NOMO-1 (cell line): ENCODE results near the gene SOCS6.

Experiments used
- DNase-seq, 2 experiments: peaks; one replicate each; lab custom pipeline; 2025; ENCODE audit not compliant: unreplicated experiment in 2 of 2; lab: John Stamatoyannopoulos, UW

SOCS6 gene

DNA sequence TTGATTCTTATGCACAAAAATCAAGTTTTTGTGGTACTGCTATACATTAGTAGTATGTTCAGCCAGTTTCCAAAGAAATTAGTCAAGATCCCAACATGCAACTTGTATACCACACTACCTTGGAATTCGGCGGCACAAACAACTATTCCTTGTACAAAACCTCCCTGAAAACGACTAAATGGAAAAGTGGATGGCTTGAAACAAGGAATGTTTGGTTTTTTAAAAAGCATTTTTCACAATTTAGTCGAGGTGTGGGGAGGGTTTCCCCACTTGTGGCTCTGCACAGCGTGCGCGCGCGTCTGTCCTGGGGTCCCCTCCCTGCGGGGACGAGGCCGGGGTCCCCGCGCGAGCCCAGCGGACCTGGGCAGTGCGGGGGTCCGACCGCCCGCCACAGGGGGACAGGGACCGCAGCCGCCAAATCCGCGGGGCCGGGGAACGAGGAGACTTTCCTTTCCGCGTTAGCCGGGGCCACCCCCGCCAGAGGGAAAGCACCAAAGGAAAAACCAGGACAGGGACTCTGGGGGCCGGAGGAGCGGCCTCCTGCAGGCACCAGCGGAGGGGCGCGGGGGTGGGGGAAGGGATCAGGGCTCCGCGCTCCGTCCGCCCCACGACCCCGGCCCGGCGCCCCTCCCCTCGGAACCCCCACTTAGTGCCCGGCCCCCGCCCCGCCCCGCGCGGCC, 534 bp upstream of the SOCS6 start:
- no peak for DNase-seq

DNA sequence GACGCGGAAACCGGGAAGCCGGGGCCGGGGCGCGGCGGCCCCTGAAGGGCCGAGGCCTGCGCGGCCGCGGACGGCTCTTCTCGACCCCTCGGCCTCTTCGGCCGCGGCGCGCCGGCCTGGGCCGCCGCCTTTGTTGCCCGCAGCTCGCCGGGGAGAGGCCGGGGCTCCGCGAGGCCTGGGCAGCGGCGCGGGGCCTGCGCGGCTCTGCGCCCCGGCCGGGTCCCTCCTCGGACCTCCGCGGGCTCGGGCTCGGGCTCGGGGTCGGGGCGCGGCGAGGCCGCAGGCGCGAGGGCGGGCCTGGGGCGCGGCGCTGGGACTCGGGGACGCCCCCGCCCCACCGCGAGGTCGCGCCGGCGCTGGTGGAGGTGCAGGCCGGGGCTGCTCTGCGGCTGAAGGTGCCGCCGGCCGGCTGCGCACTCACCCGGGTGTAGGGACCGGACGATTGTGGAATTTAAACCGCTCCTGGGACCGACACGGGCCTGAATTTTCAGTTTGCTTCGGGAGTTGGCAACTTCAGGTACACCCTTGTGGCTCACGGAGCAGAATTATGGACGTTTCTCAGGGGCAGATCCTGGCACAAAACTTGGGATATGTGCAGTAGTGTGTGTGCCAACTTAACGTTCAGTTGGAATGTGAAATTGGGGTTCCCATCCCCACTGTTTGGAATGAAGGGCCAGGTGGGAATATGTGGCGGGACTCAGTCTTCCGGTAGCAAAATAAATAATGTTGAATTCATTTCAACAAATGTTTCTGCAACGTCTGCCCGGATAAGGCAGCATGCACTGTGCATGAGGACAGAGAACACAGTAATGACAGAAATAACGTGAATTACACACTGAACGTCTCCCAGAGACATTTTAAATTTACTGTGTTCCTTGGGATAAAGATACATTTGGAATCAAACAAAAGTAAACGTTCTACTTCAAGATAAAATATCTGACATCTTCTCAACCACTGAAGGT, 787 bp downstream of the SOCS6 start:
- DNase-seq, result no peak

DNA sequence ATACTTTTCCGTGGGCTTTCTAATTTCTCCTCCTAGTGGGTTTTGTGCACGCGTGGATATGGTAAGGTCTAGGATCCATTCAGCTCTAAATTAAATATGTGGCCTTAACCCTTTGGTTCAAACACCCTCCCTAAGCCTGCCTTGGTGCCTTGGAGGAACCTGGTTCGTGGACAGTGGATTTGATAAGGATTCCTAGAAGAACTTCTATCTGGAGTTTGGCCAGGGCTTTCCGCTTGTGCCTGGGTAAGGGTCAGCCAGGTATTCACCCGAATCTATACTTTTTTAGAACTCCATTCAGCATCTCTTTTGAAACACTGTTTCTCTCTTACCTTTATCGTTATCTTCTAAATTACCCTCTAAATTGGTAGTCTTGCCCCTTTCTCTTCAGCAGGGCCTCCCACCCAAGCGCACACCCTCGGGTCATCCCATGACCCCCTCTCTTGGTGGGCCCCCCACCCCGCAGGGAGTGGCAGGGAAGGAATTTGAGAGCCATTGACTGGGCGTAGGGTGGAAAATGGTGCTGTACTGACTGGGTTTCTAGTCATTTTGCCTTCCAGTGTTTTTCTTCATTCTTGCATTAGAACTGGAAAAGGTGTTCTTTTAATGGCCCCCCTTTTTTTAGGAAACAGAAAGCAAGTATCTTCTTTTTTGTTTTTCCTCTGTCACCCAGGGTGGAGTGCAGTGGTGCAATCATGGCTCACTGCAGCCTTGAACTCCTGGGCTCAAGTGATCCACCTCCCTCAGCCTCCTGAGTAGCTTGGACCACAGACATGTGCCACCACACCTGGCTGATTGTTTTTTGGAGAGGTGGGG, 1.8 kb downstream of the SOCS6 start:
- DNase-seq, result no peak

DNA sequence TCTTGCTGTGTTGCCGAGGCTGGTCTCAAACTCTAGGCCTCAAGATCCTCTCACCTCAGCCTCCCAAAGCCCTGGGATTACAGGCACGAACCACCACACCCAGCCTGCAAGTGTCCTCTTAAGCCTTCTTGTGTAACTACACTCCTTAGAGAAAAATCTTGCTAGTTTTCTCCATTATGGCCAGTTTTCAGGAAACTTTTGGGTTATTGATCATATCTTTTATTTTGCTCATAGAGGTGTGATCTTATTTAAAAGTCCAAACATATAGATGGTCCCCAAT, 2.4 kb downstream of the SOCS6 start:
- DNase-seq, result no peak

DNA sequence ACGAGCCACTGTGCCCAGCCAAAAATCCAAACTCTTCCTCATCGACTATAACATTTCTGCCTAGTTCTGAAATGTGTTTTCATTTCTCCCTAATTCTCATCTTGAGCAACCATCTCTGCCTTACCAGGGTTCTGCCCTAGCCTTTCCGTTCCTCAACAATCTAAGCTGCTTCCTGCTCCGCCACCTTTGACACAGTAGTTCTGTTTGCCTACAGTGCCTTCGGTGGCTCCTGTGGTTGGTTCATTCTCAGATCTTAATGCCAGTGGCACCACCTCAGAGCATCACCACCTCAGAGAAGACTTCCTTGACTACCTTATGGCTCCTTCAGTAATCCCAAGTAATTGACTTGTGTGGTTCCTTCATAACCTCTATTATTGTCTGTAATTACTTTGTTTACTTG, 3.8 kb downstream of the SOCS6 start:
- no peak for DNase-seq

DNA sequence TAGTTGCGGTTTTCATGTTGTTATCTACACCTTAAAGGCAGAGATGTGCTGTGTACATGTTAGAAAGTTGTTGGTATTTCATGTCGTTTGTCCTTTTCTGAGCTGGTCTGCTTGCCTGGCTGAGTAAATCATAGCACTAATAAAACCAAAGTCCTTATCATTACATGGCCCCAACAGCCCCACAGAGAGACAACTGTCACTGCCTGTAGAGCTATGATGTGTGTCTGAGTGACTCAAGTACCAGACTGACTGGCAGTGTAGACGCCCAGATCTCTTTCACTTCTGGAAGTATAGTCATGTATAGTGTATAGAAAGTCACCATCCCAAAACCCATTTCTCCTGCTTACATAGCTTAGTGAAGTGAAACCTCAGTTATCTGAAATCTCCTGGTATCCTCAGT, 4.3 kb downstream of the SOCS6 start:
- no peak for DNase-seq

DNA sequence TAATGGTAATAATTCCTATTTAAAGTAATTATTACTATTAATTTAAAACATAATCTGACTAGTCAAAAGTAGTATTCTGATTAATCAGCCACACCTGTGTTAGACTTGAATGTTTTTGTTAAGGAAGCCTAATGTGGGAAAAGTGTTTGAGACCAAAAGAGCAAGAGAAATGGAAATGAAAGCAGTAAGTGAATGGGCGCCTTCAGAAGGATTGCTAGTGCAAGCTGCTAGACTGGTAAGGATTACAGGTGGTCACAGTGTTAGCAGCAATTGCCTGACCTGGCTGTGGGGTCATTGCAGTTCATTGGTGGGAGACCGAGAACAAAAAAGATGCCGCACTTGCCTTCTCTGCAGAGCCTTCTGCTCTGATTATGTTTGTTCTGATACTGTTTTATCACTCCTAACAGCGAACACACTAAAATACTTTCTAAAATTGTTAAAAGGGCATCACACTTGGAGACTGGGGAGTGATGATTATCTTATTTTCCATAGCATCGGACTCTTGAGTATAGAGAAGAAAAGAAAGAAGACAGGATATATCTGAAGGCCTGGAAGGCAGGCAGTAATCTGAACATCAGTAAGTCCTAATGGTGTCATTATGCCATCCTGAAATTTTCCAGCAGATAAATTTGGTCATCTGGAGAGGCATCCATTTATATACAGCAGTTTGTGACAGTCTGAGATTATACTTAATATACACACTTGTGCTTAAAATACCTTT, 5.8 kb downstream of the SOCS6 start:
- DNase-seq, result no peak

GRCh38 chr18:70295192-70296188, 6.6 kb downstream of the SOCS6 start:
- no peak for DNase-seq

DNA sequence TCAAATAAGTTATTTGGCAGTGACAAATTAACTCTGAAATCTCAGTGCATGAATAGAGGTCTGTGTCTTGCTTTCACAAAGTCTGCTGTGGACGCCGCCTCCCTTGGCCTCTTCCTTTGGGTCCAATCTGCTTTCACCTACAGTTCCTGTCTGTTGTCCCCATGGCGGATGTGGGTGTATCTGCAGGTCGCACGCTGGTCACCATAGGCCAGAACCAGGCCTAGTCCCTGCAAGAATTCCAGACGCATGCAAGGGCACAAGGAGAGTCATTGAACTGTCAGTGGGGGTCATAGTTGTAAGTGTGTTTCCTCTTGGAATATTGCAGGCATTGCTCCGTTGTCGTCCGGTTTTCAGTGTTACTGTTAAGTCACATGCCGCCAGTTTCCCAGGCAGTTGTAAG, 7.4 kb downstream of the SOCS6 start:
- DNase-seq, result no peak

DNA sequence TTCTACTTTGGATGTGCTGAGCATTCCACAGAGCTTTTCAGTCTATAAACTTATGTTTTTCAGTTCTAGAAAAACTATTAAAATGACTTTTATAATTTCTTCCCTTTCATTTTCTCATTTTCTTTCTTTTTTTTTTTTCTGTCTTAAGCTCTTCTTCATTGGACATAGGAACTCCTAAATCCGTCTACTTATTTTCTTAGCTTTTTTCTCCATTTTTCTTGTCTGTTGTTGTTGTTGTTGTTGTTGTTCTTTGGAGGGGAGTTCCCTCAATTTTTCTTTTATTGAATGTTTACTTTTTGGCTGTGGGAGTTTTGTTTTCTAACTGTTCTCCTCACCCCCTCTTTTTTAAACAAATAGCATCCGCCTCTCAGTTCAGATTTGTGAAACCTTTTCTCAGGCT, 7.9 kb downstream of the SOCS6 start:
- DNase-seq, result no peak

- DNase-seq, result no peak
These were observed 10.5 kb downstream of the SOCS6 start for GRCh38 chr18:70299393-70299792.

DNA sequence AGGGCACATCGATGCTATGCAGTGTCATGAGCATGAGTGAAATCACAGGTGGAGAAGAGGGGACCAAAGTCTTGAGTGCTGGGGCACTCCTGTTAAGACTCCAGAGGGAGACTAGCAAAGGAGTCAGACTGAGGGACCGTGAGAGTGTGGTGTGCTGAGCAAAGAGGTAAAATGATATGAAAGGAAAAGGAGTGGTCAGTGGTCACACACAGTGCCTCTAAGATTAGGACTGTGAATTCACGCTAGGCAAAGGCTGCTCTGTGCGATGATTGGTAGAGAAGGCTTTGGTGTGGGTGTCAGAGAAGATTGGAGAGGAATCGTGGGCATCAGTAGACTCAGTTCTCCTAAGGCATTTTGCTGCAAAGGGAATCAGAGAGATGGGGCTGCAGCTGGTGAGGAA, 12.8 kb downstream of the SOCS6 start:
- DNase-seq, result no peak

DNA sequence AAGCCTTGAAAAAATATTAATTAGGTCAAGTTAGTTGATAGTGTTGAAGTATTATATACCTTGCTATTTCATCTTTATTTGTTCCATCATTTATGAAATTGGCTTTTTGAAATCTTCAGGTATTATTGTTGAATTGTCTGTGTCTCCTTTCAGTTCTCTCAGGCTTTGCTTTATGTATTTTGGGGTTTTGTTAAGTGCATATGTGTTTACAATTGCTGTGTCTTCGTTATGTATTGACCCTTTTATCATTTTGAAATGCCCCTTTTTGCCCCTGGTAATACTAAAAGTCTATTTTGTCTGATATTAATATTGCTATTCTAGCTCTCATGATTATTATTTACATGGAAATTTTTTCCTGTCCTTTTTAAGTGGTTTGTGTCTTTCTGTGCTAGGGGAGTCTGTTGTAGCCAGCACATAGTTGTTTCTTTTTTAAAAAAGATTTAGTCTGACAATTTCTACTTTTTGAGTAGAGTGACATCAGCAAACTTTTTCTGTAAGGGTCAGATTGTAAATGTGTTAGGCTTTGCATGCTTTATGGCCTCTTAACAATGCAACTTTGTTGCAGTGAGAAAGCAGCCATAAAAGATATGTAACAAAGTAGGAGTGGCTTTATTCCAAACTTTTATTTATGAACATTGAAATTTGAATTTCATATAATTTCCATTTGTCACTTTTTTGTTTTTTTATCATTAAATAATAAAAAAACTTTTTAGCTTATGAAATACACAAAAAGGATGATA, 19.9 kb downstream of the SOCS6 start:
- DNase-seq, result no peak

- DNase-seq, result no peak
These were observed 21.9 kb downstream of the SOCS6 start for GRCh38 chr18:70310560-70311320.

DNA sequence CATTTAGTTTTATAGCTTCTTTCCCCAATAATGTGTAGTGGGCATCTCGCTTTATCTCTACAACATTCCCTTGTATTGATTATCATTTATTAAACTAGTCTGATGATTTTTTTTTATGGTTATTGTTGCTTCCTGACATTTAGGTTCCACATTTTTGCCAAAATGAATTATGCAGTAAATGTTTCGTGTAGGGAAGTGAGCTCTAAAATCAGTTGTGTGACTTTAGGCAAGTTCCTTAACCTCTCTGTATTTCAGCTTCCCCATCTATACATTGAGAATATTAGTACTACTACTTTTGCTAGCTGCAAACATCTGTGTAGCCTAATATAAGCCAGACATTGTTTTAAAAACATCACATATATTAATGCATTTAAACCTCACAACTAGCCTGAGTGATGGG, 22.9 kb downstream of the SOCS6 start:
- DNase-seq, result no peak

GRCh38 chr18:70313640-70314039, 24.8 kb downstream of the SOCS6 start:
- DNase-seq, result no peak

GRCh38 chr18:70314151-70314782, 25.4 kb downstream of the SOCS6 start:
- no peak for DNase-seq

DNA sequence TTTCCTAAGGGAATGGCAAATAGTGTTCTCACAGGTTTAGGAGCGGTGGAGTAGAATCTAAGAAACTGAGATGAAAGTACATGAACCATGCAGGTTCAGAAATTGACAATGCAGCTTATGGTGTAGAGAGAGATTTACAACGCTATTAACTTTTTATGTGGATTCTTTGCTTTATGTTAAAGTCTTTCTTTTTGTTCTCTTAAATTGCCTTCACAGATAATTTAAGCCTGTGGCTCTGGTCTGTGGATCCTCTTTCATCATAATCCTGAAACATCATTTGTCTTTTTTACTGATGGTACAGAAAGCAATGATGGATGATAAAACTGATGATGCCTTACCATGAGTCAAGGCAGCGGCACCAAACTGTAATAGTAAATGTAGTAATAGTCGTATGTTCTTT, 30.3 kb downstream of the SOCS6 start:
- no peak for DNase-seq
